K562 (cell line): ENCODE results near the gene ECHDC3. TPM values are rescaled to one million over a fixed set of nuclear protein-coding genes. Genes with fewer than 3 reads are reported as not detected.

Experiments
- ATAC-seq: fragments of 200-7000 bp; cut with Tn5 transposase; 3 replicates; pipeline ENCODE4 v1.9.1; 2020; ENCODE audit warnings: moderate library complexity
- BruUV-seq: library from RNA; stranded (reverse); fragments of 400-500 nt; replicated peaks from 2 replicates; lab custom pipeline; 2021; lab: Mats Ljungman, UMichigan
- CTCF ChIA-PET: fragments of 300-600 bp; formaldehyde crosslinking; extraction: SDS; loops from one replicate; lab custom pipeline; 2021; ENCODE audit warnings: low intra/inter-chr PET ratio; lab: Yijun Ruan, JAX
- POLR2A ChIA-PET: fragments of 300-600, 350-650 bp; sonication (Branson Sonifier 250); formaldehyde crosslinking; extraction: SDS; loops from one replicate; lab custom pipeline; 2021; ENCODE audit warnings: antibody characterized with exemption, inconsistent platforms; lab: Yijun Ruan, JAX
- DNase-seq, 4 experiments: peaks; one replicate each; pipeline versions ENCODE4 v3.0.0 to v3.0.0-alpha.2; 2011 to 2018; ENCODE audit warnings: low spot score in 3 of 4, mixed read lengths in 3 of 4; ENCODE audit errors: extremely low read depth in 1 of 4
- FAIRE-seq: peaks from 2 replicates; lab custom pipeline; 2011; peaks lifted over from hg19 to GRCh38; lab: Jason Lieb, UNC
- H2AFZ ChIP-seq: 2 replicates; pipeline ENCODE4 v1.6.0; 2011; ENCODE audit warnings: low read depth, low read length, control low read depth, inconsistent platforms
- H3K27ac ChIP-seq: fragments of 200-600 bp; 3 replicates; pipeline ENCODE4 v1.8.0; 2011; ENCODE audit warnings: low read depth, mild to moderate bottlenecking, control low read depth, inconsistent platforms, low read length, moderate library complexity, mixed read lengths; ENCODE audit errors: extremely low read depth
- H3K27me3 ChIP-seq, 2 experiments: fragments of 300-600 bp in 1 of 2; 2 replicates in 1 of 2; 3 replicates in 1 of 2; pipeline versions ENCODE4 v1.6.0 to v1.8.0; 2011; ENCODE audit warnings: inconsistent platforms in 2 of 2, low read length in 2 of 2, mild to moderate bottlenecking in 1 of 2, mixed read lengths in 1 of 2, moderate library complexity in 1 of 2; ENCODE audit not compliant: control insufficient read depth in 2 of 2, insufficient read depth in 2 of 2
- H3K36me3 ChIP-seq: fragments of 300-600 bp; 3 replicates; pipeline ENCODE4 v1.8.0; 2011; ENCODE audit warnings: mild to moderate bottlenecking, low read length, inconsistent platforms; ENCODE audit not compliant: control insufficient read depth, insufficient read depth
- H3K4me1 ChIP-seq, 2 experiments: fragments of 200-600 bp in 1 of 2; replicated peaks in 1 of 2; 2 replicates in 1 of 2; 3 replicates in 1 of 2; pipeline versions ENCODE4 v1.5.1 to v1.8.0; 2011; ENCODE audit warnings: inconsistent platforms in 2 of 2, low read length in 2 of 2, mild to moderate bottlenecking in 1 of 2, mixed read lengths in 1 of 2, moderate library complexity in 1 of 2; ENCODE audit not compliant: control insufficient read depth in 2 of 2, insufficient read depth in 2 of 2
- H3K4me2 ChIP-seq: 2 replicates; pipeline ENCODE4 v1.6.1; 2011; ENCODE audit warnings: low read length, control low read depth, inconsistent platforms, mixed read lengths; ENCODE audit not compliant: insufficient read depth
- H3K4me3 ChIP-seq: fragments of 200-600 bp; sonication (generic), shearing (Covaris generic); 2 replicates; pipeline ENCODE4 v1.5.1; 2016; ENCODE audit warnings: control low read depth, inconsistent platforms
- H3K79me2 ChIP-seq: fragments of 200-600 bp; 3 replicates; pipeline ENCODE4 v1.8.0; 2011; ENCODE audit warnings: low read length, inconsistent platforms; ENCODE audit not compliant: control insufficient read depth, insufficient read depth
- H3K9ac ChIP-seq, 2 experiments: 2 replicates each; pipeline versions ENCODE4 v1.6.0 to v1.6.1; 2011; ENCODE audit warnings: low read depth in 2 of 2, low read length in 2 of 2, control low read depth in 1 of 2, inconsistent platforms in 1 of 2, mild to moderate bottlenecking in 1 of 2, mixed read lengths in 1 of 2; ENCODE audit not compliant: insufficient read depth in 1 of 2
- H3K9me1 ChIP-seq: one replicate; pipeline ENCODE4 v1.6.0; 2011; ENCODE audit warnings: inconsistent platforms, mild to moderate bottlenecking, low read length, moderate library complexity; ENCODE audit not compliant: control insufficient read depth, insufficient read depth
- H3K9me3 ChIP-seq: replicated peaks from 2 replicates; pipeline ENCODE4 v1.5.1; 2011; ENCODE audit warnings: low read depth, low read length, inconsistent platforms; ENCODE audit not compliant: control insufficient read depth, insufficient read depth
- H4K20me1 ChIP-seq: replicated peaks from 2 replicates; pipeline ENCODE4 v1.6.1; 2011; ENCODE audit warnings: low read length, inconsistent platforms, mixed read lengths; ENCODE audit not compliant: control insufficient read depth, insufficient read depth
- DACH1 ChIP-seq: fragments of 450-650 bp; IDR thresholded peaks from 2 replicates; pipeline ENCODE4 v1.6.1; 2018; ENCODE audit not compliant: partially characterized antibody
- GABPB2 ChIP-seq: fragments of 250-450 bp; sonication (Bioruptor Pico); conservative IDR thresholded peaks from 2 replicates; pipeline ENCODE4 v1.5.1; 2021; ENCODE audit warnings: mild to moderate bottlenecking
- MAFK ChIP-seq: IDR thresholded peaks from 2 replicates; pipeline ENCODE4 v1.6.1; 2011; ENCODE audit warnings: low read length, improper control_type of control experiment
- TCF7L2 ChIP-seq: fragments of 150-350 bp; IDR thresholded peaks from 2 replicates; pipeline ENCODE4 v1.6.1; 2016; ENCODE audit warnings: low read depth, mild to moderate bottlenecking, low read length, moderate library complexity
- ZFPM2 ChIP-seq: fragments of 250-450 bp; sonication (Bioruptor Pico); IDR thresholded peaks from 2 replicates; pipeline ENCODE4 v1.5.1; 2022; ENCODE audit warnings: mild to moderate bottlenecking
- ZNF224 ChIP-seq: sonication (generic); formaldehyde crosslinking; IDR thresholded peaks from 2 replicates; pipeline ENCODE4 v1.8.0; 2022; ENCODE audit warnings: mild to moderate bottlenecking, missing genetic modification reagents
- ZNF436 ChIP-seq: fragments of 250-450, 450-650 bp; sonication (Bioruptor Pico); formaldehyde crosslinking; IDR thresholded peaks from 2 replicates; pipeline ENCODE4 v1.7.0; 2020; ENCODE audit warnings: mild to moderate bottlenecking
- ZNF766 ChIP-seq: fragments of 200-800 bp; sonication (Bioruptor generic); conservative IDR thresholded peaks from 2 replicates; pipeline ENCODE4 v1.6.1; 2016; ENCODE audit warnings: missing genetic modification characterization, missing compliant biosample characterization
- WGBS: fragments of 100-300 bp; shearing (Covaris generic); methylation state at CpG from one replicate; pipeline ENCODE4 v1.1.6; 2016; ENCODE audit warnings: low coverage, mixed read lengths; ENCODE audit not compliant: insufficient coverage; ENCODE audit errors: missing lambda C conversion rate; 5-methylcytosine and 5-hydroxymethylcytosine counted together
- in situ Hi-C: fragments of 300-500 bp; cut with MboI; formaldehyde crosslinking; loops from 4 replicates; pipeline ENCODE4 v1.15.0; 2018; ENCODE audit warnings: inconsistent platforms, mixed read lengths
- intact Hi-C: fragments of 100-400 bp; cut with micrococcal nuclease; formaldehyde crosslinking; loops from 2 replicates; pipeline ENCODE4 v1.14.2; 2022
- polyA plus RNA-seq, 8 experiments: library from polyadenylated mRNA; depleted of rRNA in 4 of 8; stranded (reverse) in 5 of 8; unstranded in 3 of 8; fragments of >200 nt; fragmentation: Nextera tagmentation in 2 of 8; fragmentation: Illumina TruSeq in 1 of 8; extraction: Ambion mirVana in 2 of 8; extraction: Trizol in 1 of 8; gene quantifications; 2 replicates each; pipeline versions ENCODE4 v1.2.1 to v1.2.3, GENCODE V29; 2011 to 2014; ENCODE audit warnings: inconsistent platforms in 1 of 8, missing spikeins in 1 of 8
- total RNA-seq, 7 experiments: library from RNA; depleted of rRNA in 6 of 7; stranded (reverse); fragments of >200 nt in 6 of 7; fragmentation: Illumina TruSeq in 2 of 7; extraction: Trizol in 2 of 7; gene quantifications; 2 replicates each; pipeline versions ENCODE4 v1.2.1 to v1.2.3, GENCODE V29; 2011 to 2021; ENCODE audit warnings: low replicate concordance in 1 of 7
- TF ChIP-seq, protein P1 (sequence below): fragments of 450-650 bp; IDR thresholded peaks from 2 replicates; pipeline ENCODE4 v1.7.1; 2018; ENCODE audit warnings: mild to moderate bottlenecking, low read depth; ENCODE audit not compliant: partially characterized antibody
- TF ChIP-seq, protein P2 (sequence below): fragments of 450-650 bp; IDR thresholded peaks from 2 replicates; pipeline ENCODE4 v1.6.1; 2016
- TF ChIP-seq, protein P3 (sequence below): IDR thresholded peaks from 2 replicates; pipeline ENCODE4 v1.6.1; 2016; ENCODE audit warnings: missing genetic modification characterization, missing compliant biosample characterization
- TF ChIP-seq, protein P4 (sequence below): sonication (generic); formaldehyde crosslinking; IDR thresholded peaks from 2 replicates; pipeline ENCODE4 v1.8.1; 2023; ENCODE audit warnings: mild to moderate bottlenecking, missing genetic modification reagents, moderate library complexity
- TF ChIP-seq, protein P5 (sequence below): fragments of 250-450 bp; sonication (Bioruptor Pico); IDR thresholded peaks from 2 replicates; pipeline ENCODE4 v1.8.0; 2021; ENCODE audit warnings: mild to moderate bottlenecking, moderate library complexity

ECHDC3 gene
- total and polyA plus RNA-seq, 9 of the 15 experiments (the other 6 are each of a cell fraction or from before 2014, with no cell fraction given), result 0.53 to 21.9 (median 15.7) TPM

DNA sequence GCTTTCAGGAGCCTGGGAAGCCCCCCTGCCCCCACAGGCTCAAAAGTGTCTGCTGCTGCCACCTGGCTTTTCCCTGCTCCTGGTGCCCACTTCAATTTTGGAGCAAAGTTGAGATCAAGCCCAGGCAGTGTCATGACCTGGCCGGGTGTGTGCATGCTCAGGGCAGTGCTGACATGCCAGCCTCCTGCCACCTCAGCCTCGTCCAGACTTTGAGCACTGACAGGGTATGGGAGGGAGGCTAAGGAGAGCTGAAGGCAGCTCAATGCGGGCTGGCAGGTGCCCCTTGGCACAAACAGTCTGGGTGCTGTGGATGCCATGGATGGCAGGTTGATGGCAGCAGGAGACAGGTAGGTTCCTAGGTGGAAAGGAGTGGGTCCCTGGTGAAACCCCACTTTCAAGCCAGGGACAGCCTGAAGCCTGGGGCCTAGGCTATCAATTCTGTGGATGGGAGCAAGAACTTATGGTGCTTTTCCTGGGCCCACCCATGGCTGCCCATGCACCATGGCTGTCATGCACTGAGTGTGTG lies 12.3 kb upstream of the ECHDC3 start (continued):
- TF ChIP-seq, protein P1, sequence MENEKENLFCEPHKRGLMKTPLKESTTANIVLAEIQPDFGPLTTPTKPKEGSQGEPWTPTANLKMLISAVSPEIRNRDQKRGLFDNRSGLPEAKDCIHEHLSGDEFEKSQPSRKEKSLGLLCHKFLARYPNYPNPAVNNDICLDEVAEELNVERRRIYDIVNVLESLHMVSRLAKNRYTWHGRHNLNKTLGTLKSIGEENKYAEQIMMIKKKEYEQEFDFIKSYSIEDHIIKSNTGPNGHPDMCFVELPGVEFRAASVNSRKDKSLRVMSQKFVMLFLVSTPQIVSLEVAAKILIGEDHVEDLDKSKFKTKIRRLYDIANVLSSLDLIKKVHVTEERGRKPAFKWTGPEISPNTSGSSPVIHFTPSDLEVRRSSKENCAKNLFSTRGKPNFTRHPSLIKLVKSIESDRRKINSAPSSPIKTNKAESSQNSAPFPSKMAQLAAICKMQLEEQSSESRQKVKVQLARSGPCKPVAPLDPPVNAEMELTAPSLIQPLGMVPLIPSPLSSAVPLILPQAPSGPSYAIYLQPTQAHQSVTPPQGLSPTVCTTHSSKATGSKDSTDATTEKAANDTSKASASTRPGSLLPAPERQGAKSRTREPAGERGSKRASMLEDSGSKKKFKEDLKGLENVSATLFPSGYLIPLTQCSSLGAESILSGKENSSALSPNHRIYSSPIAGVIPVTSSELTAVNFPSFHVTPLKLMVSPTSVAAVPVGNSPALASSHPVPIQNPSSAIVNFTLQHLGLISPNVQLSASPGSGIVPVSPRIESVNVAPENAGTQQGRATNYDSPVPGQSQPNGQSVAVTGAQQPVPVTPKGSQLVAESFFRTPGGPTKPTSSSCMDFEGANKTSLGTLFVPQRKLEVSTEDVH, result no peak

DNA sequence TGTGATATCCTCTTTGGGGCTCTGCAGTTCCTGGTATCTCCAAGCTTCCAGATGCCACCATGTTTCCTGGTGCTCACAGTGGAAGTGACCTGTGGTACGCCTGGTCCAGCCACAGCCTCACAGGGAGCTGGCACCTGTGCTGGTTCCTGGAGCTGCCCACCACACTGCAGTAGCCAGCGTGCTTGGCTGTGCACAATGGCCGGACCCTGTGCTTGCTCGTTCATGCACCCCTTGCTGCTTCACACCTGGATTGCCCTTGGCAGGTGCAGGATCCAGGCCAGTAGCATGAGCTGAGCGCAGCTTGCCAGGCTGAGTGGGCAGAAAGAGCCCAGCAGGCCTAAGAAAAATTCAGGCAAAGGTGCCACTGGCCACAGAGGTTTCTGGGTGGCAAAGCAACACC lies 11.4 kb upstream of the ECHDC3 start:
- Histone ChIP-seq H4K20me1 (no peaks in the 10 kb centered on the region), H3K9me3 (peaks cover 12% of the 10 kb centered on the region), H3K27me3 (no peaks in the 10 kb centered on the region), H3K4me3 (no peak overlapping the region), H3K9me1 (no peaks in the 10 kb centered on the region), H3K9ac (no peak overlapping the region), H2AFZ (no peak overlapping the region), H3K36me3 (no peaks in the 10 kb centered on the region), H3K4me2 (no peak overlapping the region), H3K27ac (no peak overlapping the region), H3K79me2 (no peaks in the 10 kb centered on the region), H3K4me1 (no peaks in the 10 kb centered on the region; a peak in 1 of 5 replicates)
- ChIA-PET CTCF (no interaction called here), POLR2A (interaction anchor here (1.0 kb wide), 1 partner anchor 211 kb away, joined by 3 read pairs; no protein-coding TSS in a partner anchor)
- DNase-seq (no peak), ATAC-seq (no peak), FAIRE-seq (no peak)
- intact Hi-C loops, result no loop called here
- no TSS peak for BruUV-seq
- WGBS, result 61% methylated on average over 5 of the region's 5 CpGs
- in situ Hi-C loops, result no loop called here
- TF ChIP-seq ZNF766 (CRISPR knock-in tag) (no peak), GABPB2 (CRISPR knock-in tag) (no peak), ZFPM2 (no peak), TCF7L2 (no peak), ZNF224 (CRISPR knock-in tag) (no peak), DACH1 (no peak), ZNF436 (no peak), MAFK (no peak)
- TF ChIP-seq, protein P2, sequence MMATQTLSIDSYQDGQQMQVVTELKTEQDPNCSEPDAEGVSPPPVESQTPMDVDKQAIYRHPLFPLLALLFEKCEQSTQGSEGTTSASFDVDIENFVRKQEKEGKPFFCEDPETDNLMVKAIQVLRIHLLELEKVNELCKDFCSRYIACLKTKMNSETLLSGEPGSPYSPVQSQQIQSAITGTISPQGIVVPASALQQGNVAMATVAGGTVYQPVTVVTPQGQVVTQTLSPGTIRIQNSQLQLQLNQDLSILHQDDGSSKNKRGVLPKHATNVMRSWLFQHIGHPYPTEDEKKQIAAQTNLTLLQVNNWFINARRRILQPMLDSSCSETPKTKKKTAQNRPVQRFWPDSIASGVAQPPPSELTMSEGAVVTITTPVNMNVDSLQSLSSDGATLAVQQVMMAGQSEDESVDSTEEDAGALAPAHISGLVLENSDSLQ, result no peak
- TF ChIP-seq, protein P3, sequence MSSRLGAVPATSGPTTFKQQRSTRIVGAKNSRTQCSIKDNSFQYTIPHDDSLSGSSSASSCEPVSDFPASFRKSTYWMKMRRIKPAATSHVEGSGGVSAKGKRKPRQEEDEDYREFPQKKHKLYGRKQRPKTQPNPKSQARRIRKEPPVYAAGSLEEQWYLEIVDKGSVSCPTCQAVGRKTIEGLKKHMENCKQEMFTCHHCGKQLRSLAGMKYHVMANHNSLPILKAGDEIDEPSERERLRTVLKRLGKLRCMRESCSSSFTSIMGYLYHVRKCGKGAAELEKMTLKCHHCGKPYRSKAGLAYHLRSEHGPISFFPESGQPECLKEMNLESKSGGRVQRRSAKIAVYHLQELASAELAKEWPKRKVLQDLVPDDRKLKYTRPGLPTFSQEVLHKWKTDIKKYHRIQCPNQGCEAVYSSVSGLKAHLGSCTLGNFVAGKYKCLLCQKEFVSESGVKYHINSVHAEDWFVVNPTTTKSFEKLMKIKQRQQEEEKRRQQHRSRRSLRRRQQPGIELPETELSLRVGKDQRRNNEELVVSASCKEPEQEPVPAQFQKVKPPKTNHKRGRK (tag), result no peak
- TF ChIP-seq, protein P4, sequence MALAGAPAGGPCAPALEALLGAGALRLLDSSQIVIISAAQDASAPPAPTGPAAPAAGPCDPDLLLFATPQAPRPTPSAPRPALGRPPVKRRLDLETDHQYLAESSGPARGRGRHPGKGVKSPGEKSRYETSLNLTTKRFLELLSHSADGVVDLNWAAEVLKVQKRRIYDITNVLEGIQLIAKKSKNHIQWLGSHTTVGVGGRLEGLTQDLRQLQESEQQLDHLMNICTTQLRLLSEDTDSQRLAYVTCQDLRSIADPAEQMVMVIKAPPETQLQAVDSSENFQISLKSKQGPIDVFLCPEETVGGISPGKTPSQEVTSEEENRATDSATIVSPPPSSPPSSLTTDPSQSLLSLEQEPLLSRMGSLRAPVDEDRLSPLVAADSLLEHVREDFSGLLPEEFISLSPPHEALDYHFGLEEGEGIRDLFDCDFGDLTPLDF (CRISPR knock-in tag), result no peak
- TF ChIP-seq, protein P5, sequence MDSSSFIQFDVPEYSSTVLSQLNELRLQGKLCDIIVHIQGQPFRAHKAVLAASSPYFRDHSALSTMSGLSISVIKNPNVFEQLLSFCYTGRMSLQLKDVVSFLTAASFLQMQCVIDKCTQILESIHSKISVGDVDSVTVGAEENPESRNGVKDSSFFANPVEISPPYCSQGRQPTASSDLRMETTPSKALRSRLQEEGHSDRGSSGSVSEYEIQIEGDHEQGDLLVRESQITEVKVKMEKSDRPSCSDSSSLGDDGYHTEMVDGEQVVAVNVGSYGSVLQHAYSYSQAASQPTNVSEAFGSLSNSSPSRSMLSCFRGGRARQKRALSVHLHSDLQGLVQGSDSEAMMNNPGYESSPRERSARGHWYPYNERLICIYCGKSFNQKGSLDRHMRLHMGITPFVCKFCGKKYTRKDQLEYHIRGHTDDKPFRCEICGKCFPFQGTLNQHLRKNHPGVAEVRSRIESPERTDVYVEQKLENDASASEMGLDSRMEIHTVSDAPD (CRISPR knock-in tag), result no peak
